GM23338 (cell line): ENCODE measurements around the gene ARL11. TPM values are rescaled to one million over a fixed set of nuclear protein-coding genes. Genes with fewer than 3 reads are reported as not detected.

Experiments
- ATAC-seq: fragments of 200-7000 bp; cut with Tn5 transposase; 3 replicates; pipeline ENCODE4 v1.9.1; 2020
- DNase-seq: peaks from one replicate; pipeline ENCODE4 v3.0.0-alpha.2; 2015; ENCODE audit warnings: low spot score
- H2AFZ ChIP-seq: fragments of 200-600 bp; sonication (generic); 2 replicates; pipeline ENCODE4 v1.8.0; 2016; ENCODE audit warnings: antibody characterized with exemption, mild to moderate bottlenecking, moderate library complexity
- H3F3A ChIP-seq: fragments of 200-600 bp; sonication (generic); replicated peaks from 2 replicates; pipeline ENCODE4 v1.8.0; 2017; ENCODE audit warnings: antibody characterized with exemption, mixed run types, low read depth
- H3K27ac ChIP-seq: fragments of 200-600 bp; sonication (generic); 2 replicates; pipeline ENCODE4 v1.6.1; 2016; ENCODE audit warnings: low read depth
- H3K27me3 ChIP-seq: fragments of 200-600 bp; sonication (generic); 2 replicates; pipeline ENCODE4 v1.8.0; 2016; ENCODE audit warnings: mild to moderate bottlenecking, mixed run types, moderate library complexity; ENCODE audit not compliant: insufficient read depth
- H3K36me3 ChIP-seq: fragments of 200-600 bp; sonication (generic); 2 replicates; pipeline ENCODE4 v1.8.0; 2016; ENCODE audit warnings: mild to moderate bottlenecking; ENCODE audit not compliant: insufficient read depth
- H3K4me1 ChIP-seq: fragments of 200-600 bp; sonication (generic); 2 replicates; pipeline ENCODE4 v1.8.0; 2016; ENCODE audit warnings: mild to moderate bottlenecking, moderate library complexity; ENCODE audit not compliant: insufficient read depth
- H3K4me2 ChIP-seq: fragments of 200-600 bp; sonication (generic); 2 replicates; pipeline ENCODE4 v1.7.1; 2017; ENCODE audit warnings: mixed run types
- H3K4me3 ChIP-seq: fragments of 200-600 bp; sonication (generic); 2 replicates; pipeline ENCODE4 v1.6.1; 2016; ENCODE audit warnings: mixed run types
- H3K79me2 ChIP-seq: fragments of 200-600 bp; sonication (generic); replicated peaks from 2 replicates; pipeline ENCODE4 v1.8.0; 2017; ENCODE audit warnings: mild to moderate bottlenecking; ENCODE audit not compliant: insufficient read depth
- H3K9me2 ChIP-seq: fragments of 200-600 bp; sonication (generic); 2 replicates; pipeline ENCODE4 v1.8.0; 2017; ENCODE audit not compliant: insufficient read depth
- H4K20me1 ChIP-seq: fragments of 200-600 bp; sonication (generic); replicated peaks from 2 replicates; pipeline ENCODE4 v1.8.0; 2017; ENCODE audit warnings: mild to moderate bottlenecking; ENCODE audit not compliant: insufficient read depth
- H3K27ac Mint-ChIP-seq: 2 replicates; pipeline ENCODE4 v1.8.0; 2020; ENCODE audit warnings: inconsistent platforms, mild to moderate bottlenecking, moderate library complexity, mixed read lengths
- H3K27me3 Mint-ChIP-seq: 3 replicates; pipeline ENCODE4 v1.8.0; 2022; ENCODE audit warnings: low read depth, mild to moderate bottlenecking, moderate library complexity, mixed read lengths, inconsistent platforms; ENCODE audit not compliant: insufficient read depth, poor library complexity
- H3K36me3 Mint-ChIP-seq: 3 replicates; pipeline ENCODE4 v1.8.0; 2021; ENCODE audit warnings: low read depth, mild to moderate bottlenecking, inconsistent platforms, moderate library complexity, mixed read lengths
- H3K4me1 Mint-ChIP-seq: 3 replicates; pipeline ENCODE4 v1.8.0; 2020; ENCODE audit warnings: mild to moderate bottlenecking, inconsistent platforms, mixed read lengths
- H3K4me3 Mint-ChIP-seq: 3 replicates; pipeline ENCODE4 v1.8.0; 2021; ENCODE audit warnings: moderate library complexity, mild to moderate bottlenecking, inconsistent platforms, mixed read lengths
- H3K9me3 Mint-ChIP-seq: 3 replicates; pipeline ENCODE4 v1.8.0; 2020; ENCODE audit warnings: moderate library complexity, mild to moderate bottlenecking, inconsistent platforms, mixed read lengths
- EZH2 ChIP-seq: fragments of 200-600 bp; sonication (generic); IDR thresholded peaks from one replicate; pipeline ENCODE4 v1.8.0; 2017; ENCODE audit warnings: antibody characterized with exemption, mild to moderate bottlenecking, low read depth; ENCODE audit not compliant: unreplicated experiment
- POLR2AphosphoS5 ChIP-seq: IDR thresholded peaks from 2 replicates; pipeline ENCODE4 v1.6.1; 2016; ENCODE audit warnings: antibody characterized with exemption, low read depth
- REST ChIP-seq: IDR thresholded peaks from one replicate; pipeline ENCODE4 v1.6.1; 2018; ENCODE audit warnings: antibody characterized with exemption; ENCODE audit not compliant: unreplicated experiment
- ZNF114 ChIP-seq: fragments of 250-450 bp; sonication (Bioruptor Pico); IDR thresholded peaks from 2 replicates; pipeline ENCODE4 v1.5.0; 2020; ENCODE audit warnings: mild to moderate bottlenecking, moderate library complexity
- ZNF331 ChIP-seq: fragments of 250-450 bp; sonication (Bioruptor Pico); IDR thresholded peaks from 2 replicates; pipeline ENCODE4 v1.5.0; 2020; ENCODE audit warnings: low read depth, mild to moderate bottlenecking, moderate library complexity
- polyA plus RNA-seq: library from polyadenylated mRNA; unstranded; fragments of >200 nt; fragmentation: Nextera tagmentation; extraction: Ambion mirVana; gene quantifications from 2 replicates; pipeline ENCODE4 v1.2.1, GENCODE V29; 2016
- total RNA-seq: library from RNA; depleted of rRNA; stranded (reverse); fragments of >200 nt; shearing (Covaris generic); gene quantifications from 2 replicates; pipeline ENCODE4 v1.2.3, GENCODE V29; 2014

Gene ARL11
- total and polyA plus RNA-seq, 2 experiments from 2014 or later = 0.32 to 0.52 TPM

- peak; percentile 31 for DNase-seq
Measured at GRCh38 chr13:49584771-49585182, 43.5 kb upstream of the ARL11 start.

GRCh38 chr13:49585220-49586157 is 42.8 kb upstream of the ARL11 start, which contains the start of gene RCBTB1:
TSS of gene RCBTB1 (minus strand) at chr13:49585558. CDS start at chr13:49567279, 18,279 bp downstream.
- Mint-ChIP-seq H3K4me3 (peak within 1 kb of the TSS; percentile 86), H3K9me3 (peaks cover under 1% of the 10 kb centered on the region; the same call in 1 of the 3 replicates), H3K36me3 (peaks cover 5% of the 10 kb centered on the region; the same call in 1 of the 3 replicates), H3K4me1 (peaks cover 15% of the 10 kb centered on the region; the same call in 2 of the 3 replicates), H3K27ac (peak within 1 kb of the TSS; percentile 95), H3K27me3 (peaks cover 6% of the 10 kb centered on the region)
- Histone ChIP-seq H3K79me2 (peaks cover 30% of the 10 kb centered on the region), H3K27me3 (peaks cover 9% of the 10 kb centered on the region; the same call in 1 of the 2 replicates), H3F3A (0 out of 2 replicates have a peak, but pooled peaks cover 4% of the 10 kb centered on the region), H3K4me2 (peak within 1 kb of the TSS; percentile 94), H3K27ac (peak within 1 kb of the TSS; percentile 98), H3K9me2 (no peaks in the 10 kb centered on the region), H2AFZ (peak within 1 kb of the TSS; percentile 100), H3K4me1 (peaks cover 18% of the 10 kb centered on the region), H3K4me3 (peak within 1 kb of the TSS; percentile 88), H3K36me3 (no peaks in the 10 kb centered on the region), H4K20me1 (no peaks in the 10 kb centered on the region; the same call in 1 of the 2 replicates)
- peak; percentile 94 for ATAC-seq
- DNase-seq = peak; percentile 86
- TF ChIP-seq ZNF114 (CRISPR knock-in tag) = no peak
- peak; percentile 70 for TF ChIP-seq POLR2AphosphoS5

More at GRCh38 chr13:49584771-49585182, 43.5 kb upstream of the ARL11 start:
- Mint-ChIP-seq H3K27me3 (peaks cover 6% of the 10 kb centered on the region), H3K36me3 (peaks cover 12% of the 10 kb centered on the region; the same call in 2 of the 3 replicates), H3K4me1 (peaks cover 15% of the 10 kb centered on the region; the same call in 2 of the 3 replicates), H3K27ac (no peak overlapping the region), H3K9me3 (no peaks in the 10 kb centered on the region), H3K4me3 (peak overlapping the region; percentile 86)
- Histone ChIP-seq H3K27ac (no peak overlapping the region), H3K36me3 (peaks cover 6% of the 10 kb centered on the region), H4K20me1 (no peaks in the 10 kb centered on the region; the same call in 1 of the 2 replicates), H2AFZ (peak overlapping the region; percentile 99), H3K79me2 (peaks cover 30% of the 10 kb centered on the region), H3K9me2 (no peaks in the 10 kb centered on the region), H3K4me3 (peak overlapping the region; percentile 88), H3K27me3 (peaks cover 9% of the 10 kb centered on the region; the same call in 1 of the 2 replicates), H3F3A (0 out of 2 replicates have a peak, but pooled peaks cover 4% of the 10 kb centered on the region), H3K4me1 (peaks cover 18% of the 10 kb centered on the region), H3K4me2 (peak overlapping the region; percentile 94)
- TF ChIP-seq ZNF331 (CRISPR knock-in tag) (no peak), REST (no peak), EZH2 (no peak)
- ATAC-seq = peak; percentile 2; the same call in 1 of the 3 replicates
